CD4-positive, alpha-beta T cell treated with Interleukin-6 for 4 hours (primary cell): ENCODE results near the gene ARHGAP6.
"Not testable (repeated sequence)": the region's sequence is repeated elsewhere in the genome, so short reads cannot be mapped to it uniquely, and the experiment has no call there.

ENCODE experiments used
- DNase-seq: peaks from one replicate; pipeline ENCODE4 v3.0.0-alpha.2; 2020; ENCODE audit warnings: mixed read lengths

ARHGAP6 gene

DNA sequence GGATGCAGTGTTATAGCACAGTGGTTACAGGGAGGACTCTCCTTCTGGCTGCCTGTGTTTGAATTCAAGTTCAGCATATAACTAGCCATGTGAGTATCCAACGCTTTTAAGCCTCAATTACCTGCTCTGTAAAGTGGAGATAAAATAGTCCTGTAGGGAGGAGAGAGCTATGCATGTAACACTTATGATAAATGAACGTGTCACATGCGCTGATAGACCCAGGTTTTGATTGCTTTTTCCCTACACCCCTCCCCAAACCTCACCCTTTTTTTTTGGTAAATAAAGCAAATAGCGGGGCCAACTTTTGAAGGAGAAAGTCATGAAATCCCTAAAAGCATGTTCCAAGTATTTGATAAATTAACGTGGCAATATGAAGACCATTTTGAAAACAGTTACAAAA is 392.9 kb downstream of the ARHGAP6 start:
- DNase-seq: no peak

DNA sequence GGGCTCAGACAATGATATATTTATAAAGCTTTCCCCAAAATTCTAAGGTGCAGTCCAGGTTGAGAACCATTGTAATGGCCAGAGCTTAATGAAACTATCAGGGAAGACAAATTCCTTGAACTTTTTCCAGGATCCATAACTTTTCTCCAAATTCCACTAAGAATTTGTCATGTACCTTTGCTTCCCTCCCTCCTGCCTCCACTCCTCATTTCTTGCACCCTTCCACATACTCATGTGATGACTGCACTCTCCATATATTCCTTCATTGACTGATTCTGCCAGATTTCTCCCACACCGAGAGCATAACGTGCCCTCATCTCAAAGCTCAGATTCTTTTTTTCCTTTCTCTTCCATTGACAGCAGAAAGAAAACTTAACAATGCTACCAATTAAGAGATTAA is 393.4 kb downstream of the ARHGAP6 start:
- DNase-seq: no peak

DNA sequence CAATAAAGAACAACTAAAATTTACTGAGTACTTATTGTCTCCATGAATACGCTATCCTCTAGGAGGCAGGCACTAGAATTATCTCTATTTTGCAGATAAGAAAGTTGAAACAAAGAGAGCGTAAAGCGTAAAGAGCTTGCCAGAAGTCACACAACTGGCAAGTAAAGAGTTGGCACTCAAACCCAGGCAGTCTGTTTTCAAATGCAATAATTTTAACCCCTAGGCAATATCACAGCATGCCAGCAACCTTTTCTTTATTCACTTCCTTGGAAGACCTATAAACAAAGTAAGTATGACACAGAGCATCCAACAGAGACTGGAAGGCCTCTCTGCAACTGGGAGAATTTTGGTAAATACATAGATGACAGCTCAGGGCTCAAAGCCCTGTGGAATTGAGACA is 395.7 kb downstream of the ARHGAP6 start:
- no peak for DNase-seq

DNA sequence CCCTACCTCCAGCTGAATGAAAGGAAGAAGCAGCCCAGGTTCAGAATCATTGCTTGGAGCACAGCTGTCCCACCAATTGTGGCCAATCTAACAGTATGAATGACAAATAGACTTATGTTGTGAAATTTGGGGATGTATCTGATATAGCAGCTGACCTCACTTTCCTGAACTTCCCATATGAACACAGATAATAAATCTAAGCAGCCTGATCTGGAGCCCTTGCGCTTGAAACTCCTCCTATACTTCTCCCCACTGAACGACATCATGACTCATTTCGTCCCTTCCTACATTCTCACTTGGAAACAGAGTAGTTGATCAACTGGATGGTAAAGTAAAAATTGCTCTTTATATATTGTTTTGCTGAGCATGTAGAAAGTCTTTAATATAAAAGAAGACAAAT is 396.7 kb downstream of the ARHGAP6 start:
- no peak for DNase-seq

DNA sequence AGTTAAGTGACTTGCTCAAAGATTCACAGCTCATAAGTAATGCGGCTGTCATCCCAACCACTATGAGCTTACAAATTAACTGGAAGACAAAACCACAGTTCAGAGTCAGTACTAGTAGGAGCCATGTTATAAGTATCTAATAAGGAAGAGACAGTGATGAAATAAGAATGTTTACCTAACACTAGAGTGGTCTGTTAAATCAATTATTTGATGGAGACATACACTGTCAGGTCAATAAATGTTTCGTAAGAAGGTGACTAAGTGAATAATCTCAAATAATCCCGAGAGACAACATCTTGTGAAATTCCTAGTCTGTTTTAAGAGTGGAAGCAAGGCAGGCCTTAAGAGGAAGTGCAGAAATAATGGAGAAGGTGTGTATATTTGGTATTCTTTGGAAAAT is 398.3 kb downstream of the ARHGAP6 start:
- no peak for DNase-seq

DNA sequence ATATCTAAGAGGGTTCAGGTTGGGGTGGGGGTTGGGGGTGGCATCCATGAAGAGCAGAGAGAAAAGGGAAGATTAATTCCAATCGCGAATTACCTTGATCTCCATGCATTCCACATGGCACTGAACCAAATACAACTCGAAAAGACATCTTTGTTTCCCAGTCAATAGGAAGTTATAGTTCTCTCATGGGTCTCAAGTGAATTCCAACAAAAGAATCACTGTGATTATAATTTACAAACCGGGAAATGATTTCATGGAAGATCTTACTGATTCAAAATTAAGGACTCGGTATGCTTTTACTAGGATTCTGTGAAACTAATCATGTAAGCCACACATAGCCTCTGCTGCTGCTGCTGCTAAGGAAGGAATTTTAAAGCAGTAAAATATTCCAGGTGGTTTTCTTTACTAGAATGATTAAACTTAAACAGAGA is 399.1 kb downstream of the ARHGAP6 start:
- no peak for DNase-seq

DNA sequence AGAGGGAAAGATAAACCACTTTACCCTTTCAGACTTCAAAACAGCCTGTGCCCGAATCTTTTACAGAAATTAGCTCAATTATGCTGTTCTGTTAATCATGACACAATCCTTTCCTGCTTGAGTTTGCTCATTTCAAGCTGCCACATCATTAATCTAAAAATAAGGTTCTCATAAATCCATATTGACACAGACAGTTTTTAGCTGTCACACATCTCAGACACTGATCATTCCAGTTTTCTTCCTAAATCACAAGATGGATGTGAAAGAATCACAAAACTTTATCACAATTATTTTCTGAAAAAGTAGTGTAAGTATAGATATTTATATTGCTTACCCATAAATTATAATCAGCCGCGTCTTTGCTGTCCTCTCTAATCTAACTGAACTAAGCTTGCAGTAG is 400.4 kb downstream of the ARHGAP6 start:
- no peak for DNase-seq

DNA sequence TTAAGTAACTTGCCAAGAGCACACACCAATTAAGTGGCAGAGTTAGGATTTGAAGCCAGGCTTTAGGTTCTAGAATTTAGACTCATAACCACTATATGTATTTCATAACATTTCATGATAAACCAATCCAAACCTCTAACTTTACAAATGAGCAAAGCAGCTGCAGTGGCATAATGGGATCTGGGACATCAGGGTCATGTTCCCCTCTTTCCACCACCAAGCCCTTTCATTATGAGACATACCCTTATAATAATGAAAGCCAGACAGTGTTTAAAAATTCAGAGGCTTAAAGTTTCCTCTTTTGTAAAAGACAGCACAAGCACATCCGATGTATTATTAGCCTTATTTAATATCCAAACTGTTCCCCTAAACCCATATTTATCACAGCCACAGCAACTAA is 400.8 kb downstream of the ARHGAP6 start:
- no peak for DNase-seq

DNA sequence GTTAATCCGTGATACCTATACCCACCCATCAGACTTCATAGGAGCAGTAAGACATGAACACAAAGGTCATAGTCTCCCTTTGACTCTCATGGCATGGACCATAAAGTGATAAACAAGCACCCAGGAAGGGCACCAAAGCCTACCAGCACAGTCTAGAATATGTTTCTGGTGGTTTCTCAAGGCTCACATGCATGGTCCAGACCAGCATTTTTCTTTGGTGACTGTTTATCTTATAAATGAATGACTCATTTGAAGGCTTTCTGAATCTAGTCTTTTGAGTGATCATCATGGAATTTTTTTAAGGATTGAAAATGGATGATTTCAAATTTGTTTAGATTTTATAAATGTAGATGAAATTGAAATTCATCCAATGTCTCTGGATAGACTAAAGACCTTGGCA is 404.5 kb downstream of the ARHGAP6 start:
- DNase-seq: no peak

DNA sequence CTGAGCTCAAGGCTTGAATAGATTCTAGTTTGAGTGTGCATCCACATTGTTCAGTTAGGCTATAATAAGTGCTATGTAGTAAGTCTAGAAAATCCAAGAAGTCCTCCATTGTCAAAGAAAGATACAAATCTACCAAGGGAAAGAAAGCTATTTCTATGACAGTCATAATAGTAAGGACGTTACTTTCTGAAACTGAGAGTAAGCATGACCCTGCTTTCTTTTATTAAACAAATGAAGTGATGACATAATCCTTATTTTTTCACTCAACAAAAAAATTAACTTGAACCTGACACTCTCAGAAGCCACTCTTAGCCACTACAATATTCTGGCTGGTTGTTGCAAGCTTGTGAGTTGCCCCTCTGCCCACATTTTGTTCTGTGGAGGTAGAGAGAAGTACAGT is 406.3 kb downstream of the ARHGAP6 start:
- DNase-seq: no peak

DNA sequence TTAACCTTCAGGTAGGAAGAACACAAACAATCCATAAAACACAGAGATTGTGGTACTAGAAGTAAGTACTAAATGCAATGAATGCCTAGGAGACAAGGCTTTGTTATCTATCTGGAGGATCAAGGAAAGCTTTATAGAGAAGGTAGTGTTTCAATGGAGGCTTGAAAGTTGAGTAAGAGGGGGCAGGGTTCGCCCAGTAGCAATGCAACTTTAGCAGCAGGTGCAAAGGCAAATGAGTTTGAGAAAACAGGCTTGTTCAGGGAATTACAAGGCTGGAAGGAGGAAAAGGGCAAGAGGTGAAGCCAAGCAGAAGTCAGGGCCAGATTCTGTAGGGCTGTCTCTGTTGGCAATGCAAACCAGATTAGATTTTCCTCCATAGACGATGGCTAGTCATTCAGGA is 408.0 kb downstream of the ARHGAP6 start:
- DNase-seq: no peak

DNA sequence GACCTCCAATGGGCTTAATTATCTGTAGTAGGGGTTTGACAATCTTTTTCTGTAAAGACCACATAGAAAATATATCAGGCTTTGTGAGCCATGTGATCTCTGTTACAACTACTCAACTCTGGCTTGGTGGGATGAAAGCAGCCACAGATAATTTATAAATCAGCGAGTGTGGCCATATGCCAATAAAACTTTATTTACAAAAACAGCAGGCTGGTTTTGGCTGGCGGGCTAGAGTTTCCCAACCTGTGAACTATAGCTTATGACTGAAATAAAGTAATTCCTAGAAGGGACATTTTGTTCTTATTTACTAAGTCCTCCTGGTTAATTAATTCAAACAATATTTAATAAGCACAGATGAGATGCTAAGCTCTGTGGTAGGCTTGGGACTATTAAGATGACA is 408.4 kb downstream of the ARHGAP6 start:
- DNase-seq: no peak

DNA sequence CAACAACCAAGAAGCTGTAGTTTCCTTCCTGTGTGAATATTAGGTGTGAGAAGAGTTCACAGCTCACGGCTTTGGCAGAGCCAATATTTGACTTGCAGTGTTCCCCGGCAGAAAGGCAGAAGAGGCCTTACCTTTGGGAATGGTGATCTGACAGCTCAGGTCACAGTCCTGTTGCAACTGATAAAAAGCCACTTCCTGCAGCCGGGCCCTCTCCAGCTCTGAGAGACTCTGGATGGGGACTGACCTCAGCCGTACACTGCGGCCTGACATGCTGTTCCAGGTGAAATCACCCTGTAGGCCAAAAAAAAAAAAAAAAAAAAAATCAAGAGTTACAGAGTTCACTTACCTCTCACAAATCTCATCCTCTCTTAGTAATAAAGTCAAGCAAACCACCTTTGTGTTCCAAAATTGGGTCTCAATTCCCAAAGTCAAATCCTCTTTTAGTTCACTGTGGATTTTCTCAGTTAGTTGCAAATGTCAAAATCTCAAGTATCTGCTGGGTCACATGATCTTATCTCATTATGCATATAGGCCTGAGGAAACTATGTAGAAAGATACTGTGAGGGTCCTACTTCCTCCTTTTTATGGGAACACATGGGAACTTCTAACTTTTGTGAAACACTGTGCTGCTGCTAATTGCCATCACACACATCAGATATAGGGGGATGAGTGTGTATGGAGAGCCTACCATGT is 411.2 kb downstream of the ARHGAP6 start:
- DNase-seq: no peak

DNA sequence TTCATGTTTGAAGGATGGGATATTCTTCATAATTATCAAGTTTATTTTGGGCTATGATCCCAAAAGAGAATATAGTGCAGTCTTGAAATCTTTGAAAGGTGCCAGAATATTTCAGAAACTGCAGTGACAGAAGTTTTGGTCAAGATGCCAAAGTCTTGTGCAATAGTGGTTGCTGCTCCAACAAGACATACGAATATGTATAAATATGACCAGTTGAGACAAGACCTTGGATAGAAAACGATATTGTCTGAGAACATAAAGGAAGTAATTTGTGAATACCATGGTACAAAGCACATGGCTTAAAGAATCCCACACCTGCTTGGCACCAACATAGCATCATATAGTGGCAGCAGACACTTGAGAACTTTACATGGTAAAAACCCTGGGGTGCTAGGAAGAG is 421.1 kb downstream of the ARHGAP6 start:
- DNase-seq: no peak

DNA sequence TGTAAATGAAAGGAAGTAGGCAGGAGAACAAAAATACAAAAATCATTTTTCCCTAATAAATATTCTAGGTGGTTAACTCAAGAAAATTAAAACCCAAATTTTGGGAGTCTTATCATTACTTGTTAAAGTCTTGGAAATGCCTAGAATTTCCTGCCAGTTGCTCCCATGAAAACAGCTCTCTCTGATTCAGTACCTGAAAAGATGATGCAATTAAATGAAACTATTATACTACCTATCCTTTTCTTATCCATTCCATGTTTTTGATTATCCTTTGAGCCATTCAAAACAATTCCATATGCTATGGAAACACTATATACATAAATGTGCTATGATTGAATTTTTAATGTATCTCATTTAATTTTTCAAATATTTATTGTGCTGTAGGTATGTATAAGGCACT is 423.0 kb downstream of the ARHGAP6 start:
- DNase-seq: no peak

DNA sequence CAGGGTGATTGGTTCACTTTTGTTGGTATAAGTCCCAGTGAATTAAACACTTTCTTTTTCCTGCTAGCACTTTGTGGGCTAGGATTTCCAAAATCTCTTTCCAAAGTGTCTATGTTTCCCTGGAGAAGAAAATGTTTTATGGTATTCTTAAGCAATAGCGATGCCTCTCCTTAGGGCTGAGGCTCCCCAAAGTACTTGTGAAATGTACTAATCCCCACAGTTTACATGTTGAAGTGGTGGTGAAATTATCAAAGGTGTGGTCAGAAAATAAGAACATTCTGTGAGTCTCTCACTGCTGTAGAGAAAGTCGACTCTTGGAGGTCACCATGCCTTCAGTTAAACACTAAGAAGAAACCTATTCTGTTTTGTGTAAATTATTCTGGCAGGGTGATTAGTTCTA is 424.0 kb downstream of the ARHGAP6 start:
- DNase-seq: no peak

DNA sequence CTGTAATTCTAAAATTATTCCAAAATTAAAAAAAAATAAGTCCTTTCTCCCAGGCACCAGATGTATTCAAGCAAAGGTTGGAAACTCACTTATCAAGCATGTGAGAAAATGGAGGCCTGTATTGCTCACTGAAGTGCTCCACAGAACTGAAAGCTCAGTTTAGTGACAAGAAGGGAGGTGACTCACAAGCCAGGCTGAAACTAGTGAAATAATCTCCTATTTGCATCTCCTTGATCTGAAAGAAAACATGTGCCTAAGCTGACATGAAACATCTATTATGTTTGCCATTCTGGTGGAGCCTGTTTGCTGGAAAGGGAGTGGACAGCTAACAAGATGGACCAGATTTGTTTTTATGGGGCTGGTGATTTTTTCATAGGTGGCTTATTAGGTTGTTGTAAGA is 426.5 kb downstream of the ARHGAP6 start:
- no peak for DNase-seq

DNA sequence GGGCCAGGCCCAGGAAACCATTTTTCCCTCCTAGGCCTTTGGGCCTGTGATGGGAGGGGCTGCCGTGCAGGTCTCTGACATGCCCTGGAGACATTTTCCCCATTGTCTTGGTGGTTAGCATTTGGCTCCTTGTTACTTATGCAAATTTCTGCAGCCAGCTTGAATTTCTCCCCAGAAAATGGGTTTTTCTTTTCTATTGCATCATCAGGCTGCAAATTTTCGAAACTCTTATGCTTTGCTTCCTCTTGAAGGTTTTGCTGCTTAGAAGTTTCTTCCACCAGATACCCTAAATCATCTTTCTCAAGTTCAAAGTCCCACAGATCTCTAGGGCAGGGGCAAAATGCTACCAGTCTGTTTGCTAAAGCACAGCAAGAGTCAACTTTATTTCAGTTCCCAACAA is 430.3 kb downstream of the ARHGAP6 start:
- not testable (repeated sequence) for DNase-seq

DNA sequence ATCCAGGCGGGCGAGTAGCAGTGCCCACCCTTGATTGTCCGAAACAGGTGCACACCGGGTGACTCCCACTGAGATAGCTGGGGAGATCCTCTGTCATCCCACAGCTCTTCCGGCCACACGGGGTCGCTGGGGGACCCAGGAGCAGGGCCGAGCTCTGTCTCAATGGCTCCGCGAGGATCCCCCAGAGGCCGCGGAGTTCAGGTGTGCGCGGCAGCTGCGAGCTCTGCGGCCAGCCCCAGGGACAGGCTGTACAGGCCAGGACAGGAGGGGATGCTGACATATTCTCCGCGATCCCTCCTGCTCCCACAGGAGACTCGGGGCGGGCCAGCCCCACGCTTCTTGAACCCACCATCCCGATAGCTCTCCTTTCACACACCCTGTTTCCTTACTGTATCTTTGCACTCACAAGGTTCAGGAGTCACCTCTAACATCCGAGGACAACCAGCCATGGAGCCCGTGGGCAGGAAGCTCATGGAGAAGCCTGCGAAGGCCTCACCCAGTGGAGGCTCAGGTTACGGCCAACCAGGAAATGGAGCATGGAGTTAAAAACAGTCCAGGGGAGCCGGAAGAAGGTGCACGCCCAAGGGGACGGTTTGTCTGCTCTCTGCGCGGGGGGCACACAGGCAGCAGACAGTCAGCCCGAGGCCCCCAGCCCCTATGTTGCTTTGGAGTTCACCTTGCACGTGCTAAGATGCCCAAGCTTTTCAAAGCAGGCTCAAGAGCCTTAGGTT is 450.4 kb downstream of the ARHGAP6 start:
- no peak for DNase-seq

DNA sequence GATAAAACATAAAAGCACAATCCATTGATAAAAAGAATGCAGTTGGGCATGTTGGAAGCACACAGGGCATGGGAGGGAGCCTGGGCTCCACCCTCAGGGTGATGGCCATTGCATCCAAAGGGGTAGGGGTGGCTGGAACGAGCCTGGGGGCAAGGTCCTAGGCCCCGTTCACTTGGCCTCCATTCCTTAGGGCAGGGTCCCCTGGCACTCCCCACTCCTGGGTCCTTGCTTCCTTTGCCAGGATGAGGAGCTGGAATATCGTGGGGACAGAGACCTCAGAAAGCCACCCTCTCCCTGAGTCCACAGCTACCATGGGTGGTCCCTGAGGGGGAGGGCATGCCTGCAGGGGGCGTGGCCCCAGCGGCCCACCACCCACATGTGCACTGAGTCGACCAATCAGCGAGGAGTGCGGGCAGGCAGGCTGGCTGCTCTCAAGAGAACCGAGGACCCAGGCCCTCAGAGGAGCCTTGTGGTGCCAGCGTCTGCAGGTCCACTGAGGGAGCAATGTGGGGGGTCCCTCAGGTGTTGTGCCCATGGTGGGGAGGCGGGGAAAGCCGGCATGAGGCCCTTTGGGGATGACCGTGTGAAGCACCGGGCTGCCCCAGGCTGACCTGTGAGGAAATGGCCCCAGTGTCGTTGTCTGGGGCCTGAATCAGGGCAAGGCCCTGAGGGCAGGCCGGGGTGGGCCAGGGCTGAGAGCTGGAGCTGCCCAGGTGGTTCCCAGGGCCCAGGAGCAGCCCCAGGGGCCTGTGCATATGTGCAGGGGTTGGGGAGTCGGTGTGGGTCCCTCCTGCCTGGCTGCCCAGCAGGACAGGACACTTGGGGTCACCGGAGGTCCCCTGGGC is 451.2 kb downstream of the ARHGAP6 start:
- DNase-seq: no peak

DNA sequence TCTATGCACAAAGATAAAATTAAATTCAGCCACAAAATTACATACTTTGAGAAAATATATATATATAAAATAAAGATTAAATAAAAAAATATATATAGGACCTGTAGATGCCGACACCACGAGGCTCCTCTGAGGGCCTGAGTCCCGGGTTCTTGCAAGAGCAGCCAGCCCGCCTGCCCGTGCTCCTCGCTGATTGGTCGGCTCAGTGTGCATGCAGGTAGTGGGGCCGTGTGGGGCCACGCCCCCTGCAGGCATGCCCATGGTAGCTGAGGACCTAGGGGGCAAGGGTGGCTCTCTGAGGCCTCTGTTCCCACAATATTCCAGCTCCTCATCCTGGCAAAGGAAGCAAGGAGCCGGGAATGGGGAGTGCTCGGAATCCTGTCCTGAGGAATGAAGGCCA is 453.0 kb downstream of the ARHGAP6 start:
- DNase-seq: no peak

DNA sequence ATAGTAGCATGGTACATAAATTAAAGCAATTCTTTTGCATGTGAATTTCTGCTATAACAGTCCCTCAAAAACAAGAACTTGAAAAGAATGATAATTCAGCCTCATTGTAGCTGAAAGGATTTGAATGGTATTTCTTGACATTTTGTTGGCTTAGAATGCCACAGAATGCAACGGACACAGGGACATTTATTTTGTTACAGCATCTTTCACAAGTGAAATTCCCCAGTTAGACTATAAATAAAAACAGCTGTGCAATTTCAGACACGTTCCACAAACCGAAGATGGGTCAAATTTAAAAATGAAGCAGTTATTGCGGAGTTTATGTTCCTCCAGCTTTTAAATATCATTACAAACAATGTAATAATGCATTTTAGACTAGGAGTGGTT is 455.3 kb downstream of the ARHGAP6 start:
- DNase-seq: no peak

DNA sequence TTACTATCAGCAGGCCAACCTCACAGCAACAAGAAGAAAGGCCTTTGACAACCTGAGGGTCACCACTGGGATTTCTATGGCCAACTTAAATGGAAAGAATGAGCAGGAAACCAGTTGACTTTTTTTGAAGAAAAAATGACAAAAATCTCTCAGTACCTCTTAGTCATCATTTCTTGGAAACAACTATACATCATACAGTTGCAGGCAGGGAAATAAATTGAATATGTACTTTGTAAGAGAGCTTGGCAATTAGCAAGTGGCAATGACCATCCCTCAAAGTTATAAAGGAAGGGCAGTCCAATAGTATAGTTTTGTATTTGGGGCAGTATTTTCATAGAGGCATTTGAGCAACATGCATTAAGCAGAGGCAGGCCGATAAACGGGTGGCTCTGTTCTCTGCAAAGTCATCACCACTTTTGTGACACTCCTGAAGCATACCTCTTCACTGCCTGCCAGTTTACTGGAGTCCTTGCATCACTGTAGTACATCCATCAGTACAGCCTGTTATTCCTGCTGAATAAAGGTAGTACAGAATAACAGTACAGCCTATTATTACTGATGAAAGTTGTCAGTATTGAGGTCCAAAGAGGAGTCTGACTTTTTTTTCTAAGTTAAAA is 455.8 kb downstream of the ARHGAP6 start:
- DNase-seq: no peak
